CD4-positive, alpha-beta T cell treated with Interleukin-21 for 1 hour (primary cell): Measurements from ENCODE around the gene ZBTB14.

Source experiments
- DNase-seq: peaks from one replicate; pipeline ENCODE4 v3.0.0-alpha.2; 2020

The ZBTB14 gene

GRCh38 chr18:5288517-5288935, 7.0 kb downstream of the ZBTB14 start:
- no peak for DNase-seq

DNA sequence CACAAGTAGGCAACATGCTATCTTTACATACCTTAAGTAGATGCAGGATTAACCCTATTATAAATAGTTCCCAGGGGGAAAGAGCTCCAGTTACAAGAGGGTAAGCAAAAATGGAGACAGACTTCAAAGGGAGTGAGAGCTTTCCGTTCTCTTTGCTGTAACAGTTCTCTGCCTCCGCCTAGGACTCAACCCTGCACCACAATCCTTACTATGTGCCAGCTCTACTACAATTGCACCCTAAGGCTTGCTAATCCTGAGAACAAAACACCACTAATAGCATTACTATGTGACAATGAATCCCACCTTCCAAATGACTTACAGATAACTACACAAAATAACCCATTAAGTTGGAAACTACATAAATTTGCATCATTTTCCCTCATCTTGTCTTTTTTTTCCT, 7.7 kb downstream of the ZBTB14 start:
- no peak for DNase-seq

DNA sequence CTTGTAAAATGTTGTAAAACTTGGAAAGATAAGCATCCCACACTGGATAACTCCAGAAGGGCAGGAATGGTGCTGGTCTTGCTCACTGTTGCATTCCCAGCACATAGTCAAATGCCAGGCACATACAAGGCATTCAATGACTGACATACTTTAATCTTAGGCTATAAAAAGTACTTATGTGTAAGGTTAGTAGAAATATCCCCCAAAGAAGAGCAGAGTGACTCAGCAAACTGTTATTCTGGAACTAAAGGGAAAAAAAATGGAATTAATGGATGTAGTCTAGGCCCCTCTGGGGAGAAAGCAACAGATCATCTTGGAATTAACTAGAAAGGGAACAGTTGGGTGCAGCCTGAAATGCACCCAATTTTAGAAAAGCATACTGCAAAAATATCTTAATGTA, 9.0 kb downstream of the ZBTB14 start:
- no peak for DNase-seq

GRCh38 chr18:5285326-5285725, 10.2 kb downstream of the ZBTB14 start:
- no peak for DNase-seq

DNA sequence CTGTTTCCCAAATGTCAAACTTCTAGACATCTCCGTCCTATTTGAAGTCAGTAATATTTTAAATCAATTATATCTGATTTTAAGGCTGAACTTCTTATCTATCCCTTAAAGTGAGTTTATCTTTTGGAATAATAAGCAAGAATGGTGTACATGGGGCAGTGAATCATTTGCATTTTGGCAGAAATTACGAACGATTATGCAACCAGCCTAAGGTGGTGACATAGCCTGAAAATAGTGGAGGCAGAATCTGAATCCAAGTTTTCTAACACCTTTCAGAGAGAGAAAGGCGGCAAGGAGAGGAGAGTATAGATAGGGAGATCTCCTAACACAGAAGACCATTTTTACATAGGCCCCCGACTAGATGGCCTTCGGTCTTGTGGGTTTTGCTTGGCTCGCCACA, 10.7 kb downstream of the ZBTB14 start:
- DNase-seq: no peak

- no peak for DNase-seq
Observed at GRCh38 chr18:5282770-5283169, 12.8 kb downstream of the ZBTB14 start.

GRCh38 chr18:5276947-5277346, 18.6 kb downstream of the ZBTB14 start:
- no peak for DNase-seq

- no peak for DNase-seq
Observed at GRCh38 chr18:5275872-5276271, 19.7 kb downstream of the ZBTB14 start.

- no peak for DNase-seq
Observed at GRCh38 chr18:5268874-5269273, 26.7 kb downstream of the ZBTB14 start.

DNA sequence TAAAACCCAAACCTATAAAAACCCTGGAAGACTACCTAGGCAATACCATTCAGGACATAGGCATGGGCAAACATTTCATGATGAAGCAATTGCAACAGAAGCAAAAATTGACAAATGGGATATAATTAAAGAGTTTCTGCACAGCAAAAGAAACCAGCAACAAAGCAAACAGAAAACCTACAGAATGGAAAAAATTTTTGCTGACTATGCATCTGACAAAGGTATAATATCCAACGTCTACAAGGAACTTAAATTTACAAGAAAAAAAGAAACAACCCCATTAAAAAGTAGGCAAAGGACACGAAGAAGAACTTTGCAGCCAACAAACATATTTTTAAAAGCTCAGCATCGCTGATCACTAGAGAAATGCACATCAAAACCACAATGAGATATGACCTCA, 28.8 kb downstream of the ZBTB14 start:
- DNase-seq: no peak

- DNase-seq: no peak
Observed at GRCh38 chr18:5253910-5254309, 41.6 kb downstream of the ZBTB14 start.

DNA sequence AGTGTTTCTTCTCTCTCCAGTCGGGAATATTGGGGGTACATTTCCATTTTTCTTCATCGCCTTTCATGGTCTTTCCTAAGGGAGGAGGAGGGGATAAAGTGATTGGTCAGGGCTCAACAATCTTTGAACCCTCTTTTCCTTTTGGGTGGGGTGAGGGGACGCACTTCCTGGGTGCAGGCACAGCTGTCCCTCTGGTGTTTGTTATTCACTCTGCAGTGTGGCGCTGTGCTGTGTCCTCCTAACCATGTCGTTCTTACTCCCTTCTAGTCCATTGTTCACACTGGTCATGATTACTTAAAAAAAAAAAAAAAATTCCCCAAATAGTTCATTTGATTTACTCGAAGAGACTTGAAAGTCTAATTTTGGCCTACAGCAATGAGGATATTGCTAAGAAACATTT, 44.4 kb downstream of the ZBTB14 start:
- no peak for DNase-seq

DNA sequence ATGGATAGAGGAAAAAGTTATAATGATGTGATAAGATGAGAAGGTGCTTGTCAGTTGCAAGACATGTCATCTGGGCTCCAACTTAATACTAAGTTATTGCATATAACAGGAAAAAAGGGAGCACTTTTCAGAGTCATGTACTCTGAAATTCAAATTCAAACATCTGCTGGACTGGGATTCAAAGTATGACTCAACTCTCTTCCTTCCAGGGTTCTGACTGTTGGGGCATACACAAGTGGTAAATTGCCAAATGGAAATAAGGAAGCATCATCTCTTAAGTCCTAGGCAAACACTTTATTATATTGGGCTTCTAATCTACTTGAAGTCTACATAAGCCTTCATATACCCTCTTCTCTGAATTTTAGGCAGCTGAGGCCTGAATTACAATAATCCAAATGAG, 44.9 kb downstream of the ZBTB14 start:
- no peak for DNase-seq

GRCh38 chr18:5244941-5245340, 50.6 kb downstream of the ZBTB14 start:
- no peak for DNase-seq

- DNase-seq: no peak
Observed at GRCh38 chr18:5239447-5239846, 56.1 kb downstream of the ZBTB14 start.
